Activated effector memory CD4-positive, alpha-beta T cell treated with Interleukin-2 at 50 U/mL for 16 hours (primary cell): ENCODE measurements around the gene TNIP1.

Experiments
- DNase-seq: peaks from one replicate; pipeline ENCODE4 v3.0.0-alpha.2; 2020

The TNIP1 gene

GRCh38 chr5:150989695-150990094 is 91.1 kb downstream of the TNIP1 start:
- no peak for DNase-seq

DNA sequence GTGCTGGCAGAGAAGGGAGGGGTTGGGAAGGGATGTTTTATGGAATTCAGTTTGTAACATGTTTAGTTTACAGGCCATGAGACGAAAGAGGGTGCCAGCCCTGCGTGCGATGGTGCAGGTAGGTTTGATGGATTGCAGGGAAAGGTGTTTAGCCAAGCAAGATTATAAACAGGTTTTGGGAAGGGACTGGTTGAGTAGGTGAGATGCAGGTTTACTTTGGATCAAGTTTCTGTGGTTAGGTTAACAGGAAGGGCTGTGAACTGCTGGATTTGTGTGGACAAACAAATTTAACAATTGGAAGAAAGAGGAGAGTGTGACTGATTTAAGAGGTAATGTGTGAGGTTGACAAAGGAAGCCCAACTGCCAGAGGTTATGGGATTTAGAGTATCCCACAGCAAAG is 93.1 kb downstream of the TNIP1 start:
- DNase-seq: no peak
